HepG2 (cell line): ENCODE data around the gene RPS6KL1. TPM values are rescaled to one million over a fixed set of nuclear protein-coding genes. Genes with fewer than 3 reads are reported as not detected.

ENCODE experiments used
- ATAC-seq: fragments of 200-7000 bp; cut with Tn5 transposase; 3 replicates; pipeline ENCODE4 v1.9.1; 2020; ENCODE audit warnings: mild to moderate bottlenecking, moderate library complexity
- BruUV-seq: library from RNA; stranded (reverse); fragments of 400-500 nt; replicated peaks from 2 replicates; lab custom pipeline; 2021; lab: Mats Ljungman, UMichigan
- CTCF ChIA-PET: fragments of 300-600 bp; formaldehyde crosslinking; extraction: SDS; loops from one replicate; lab custom pipeline; 2021; ENCODE audit warnings: low total read pairs, inconsistent platforms, low intra/inter-chr PET ratio; lab: Yijun Ruan, JAX
- POLR2A ChIA-PET: fragments of 350-600 bp; sonication (Branson Sonifier 250); formaldehyde crosslinking; loops from one replicate; lab custom pipeline; 2020; ENCODE audit warnings: antibody characterized with exemption, inconsistent platforms; lab: Yijun Ruan, JAX
- DNase-seq: peaks from one replicate; pipeline ENCODE4 v3.0.0-alpha.2; 2015; ENCODE audit warnings: low spot score
- FAIRE-seq: peaks from 3 replicates; lab custom pipeline; 2011; peaks lifted over from hg19 to GRCh38; lab: Jason Lieb, UNC
- H2AFZ ChIP-seq: one replicate; pipeline ENCODE4 v1.6.1; 2011; ENCODE audit warnings: low read length, inconsistent platforms
- H3K27ac ChIP-seq: fragments of 300-600 bp; 3 replicates; pipeline ENCODE4 v1.8.0; 2011; ENCODE audit warnings: mixed run types, mild to moderate bottlenecking, mixed read lengths, low read length, inconsistent platforms; ENCODE audit not compliant: insufficient read depth; ENCODE audit errors: extremely low read length
- H3K27me3 ChIP-seq, 2 experiments: fragments of 200-600 bp in 1 of 2; 2 replicates in 1 of 2; 3 replicates in 1 of 2; pipeline versions ENCODE4 v1.6.0 to v1.8.0; 2011; ENCODE audit warnings: low read length in 2 of 2, mild to moderate bottlenecking in 2 of 2, moderate library complexity in 2 of 2, inconsistent platforms in 1 of 2; ENCODE audit not compliant: insufficient read depth in 2 of 2, control insufficient read depth in 1 of 2
- H3K36me3 ChIP-seq, 2 experiments: fragments of 200-600 bp in 1 of 2; replicated peaks in 1 of 2; 2 replicates in 1 of 2; 3 replicates in 1 of 2; pipeline versions ENCODE4 v1.5.1 to v1.8.0; 2011; ENCODE audit warnings: low read length in 2 of 2, inconsistent platforms in 1 of 2; ENCODE audit not compliant: insufficient read depth in 2 of 2, control insufficient read depth in 1 of 2
- H3K4me1 ChIP-seq: 2 replicates; pipeline ENCODE4 v1.5.1; 2012; ENCODE audit warnings: low read length, inconsistent platforms; ENCODE audit not compliant: insufficient read depth
- H3K4me2 ChIP-seq: 2 replicates; pipeline ENCODE4 v1.6.0; 2011; ENCODE audit warnings: low read depth, low read length, inconsistent platforms
- H3K4me3 ChIP-seq, 3 experiments: fragments of 200-600 bp in 1 of 3; sonication (generic), shearing (Covaris generic) in 1 of 3; replicated peaks in 1 of 3; 2 replicates each; pipeline ENCODE4 v1.5.1; 2011 to 2016; ENCODE audit warnings: low read length in 3 of 3, inconsistent platforms in 2 of 3, low read depth in 2 of 3, mild to moderate bottlenecking in 2 of 3, control low read depth in 1 of 3, mixed read lengths in 1 of 3; ENCODE audit not compliant: insufficient read depth in 1 of 3
- H3K79me2 ChIP-seq: one replicate; pipeline ENCODE4 v1.6.1; 2011; ENCODE audit warnings: low read length, inconsistent platforms; ENCODE audit not compliant: insufficient read depth
- H3K9ac ChIP-seq: 2 replicates; pipeline ENCODE4 v1.6.0; 2011; ENCODE audit warnings: mild to moderate bottlenecking, low read depth, low read length, inconsistent platforms; ENCODE audit not compliant: insufficient read depth
- H3K9me3 ChIP-seq: 2 replicates; pipeline ENCODE4 v1.5.1; 2012; ENCODE audit warnings: mild to moderate bottlenecking, low read length
- H4K20me1 ChIP-seq: 2 replicates; pipeline ENCODE4 v1.6.0; 2011; ENCODE audit warnings: inconsistent platforms, mild to moderate bottlenecking, low read length, moderate library complexity; ENCODE audit not compliant: insufficient read depth
- ARID2 ChIP-seq: sonication (generic); formaldehyde crosslinking; IDR thresholded peaks from 2 replicates; pipeline ENCODE4 v1.8.1; 2022; ENCODE audit warnings: mild to moderate bottlenecking, missing genetic modification reagents, borderline replicate concordance
- ATM ChIP-seq: fragments of 450-650 bp; IDR thresholded peaks from 2 replicates; pipeline ENCODE4 v1.7.1; 2017; ENCODE audit warnings: mild to moderate bottlenecking, borderline replicate concordance
- FOXC1 ChIP-seq: sonication (generic); formaldehyde crosslinking; IDR thresholded peaks from 2 replicates; pipeline ENCODE4 v1.8.0; 2022; ENCODE audit warnings: mild to moderate bottlenecking, missing genetic modification reagents, borderline replicate concordance
- JARID2 ChIP-seq: sonication (generic); formaldehyde crosslinking; IDR thresholded peaks from 2 replicates; pipeline ENCODE4 v1.8.1; 2023; ENCODE audit warnings: missing genetic modification reagents, inconsistent platforms; ENCODE audit not compliant: insufficient replicate concordance
- MEIS1 ChIP-seq: sonication (generic); formaldehyde crosslinking; IDR thresholded peaks from 2 replicates; pipeline ENCODE4 v1.9.0; 2021; ENCODE audit warnings: mild to moderate bottlenecking, missing genetic modification reagents, moderate library complexity, borderline replicate concordance
- NR2F2 ChIP-seq: IDR thresholded peaks from 2 replicates; pipeline ENCODE4 v1.6.1; 2012; ENCODE audit warnings: low read depth, inconsistent platforms, borderline replicate concordance
- RELA ChIP-seq: sonication (generic); formaldehyde crosslinking; IDR thresholded peaks from 2 replicates; pipeline ENCODE4 v1.4.0; 2020; ENCODE audit warnings: missing genetic modification reagents
- ZBTB4 ChIP-seq: sonication (generic); formaldehyde crosslinking; IDR thresholded peaks from 2 replicates; pipeline ENCODE4 v1.4.0; 2020; ENCODE audit warnings: missing genetic modification reagents, mild to moderate bottlenecking, borderline replicate concordance
- ZEB1 ChIP-seq: IDR thresholded peaks from 2 replicates; pipeline ENCODE4 v1.6.1; 2012; ENCODE audit warnings: mild to moderate bottlenecking, low read depth, inconsistent platforms; ENCODE audit not compliant: insufficient replicate concordance
- ZFP36L1 ChIP-seq: sonication (generic); formaldehyde crosslinking; IDR thresholded peaks from 2 replicates; pipeline ENCODE4 v1.8.0; 2022; ENCODE audit warnings: mild to moderate bottlenecking, missing genetic modification reagents, moderate library complexity
- ZMAT5 ChIP-seq: sonication (generic); formaldehyde crosslinking; IDR thresholded peaks from 2 replicates; pipeline ENCODE4 v1.5.0; 2020; ENCODE audit warnings: mild to moderate bottlenecking, low read depth, missing genetic modification reagents, borderline replicate concordance
- ZNF207 ChIP-seq: fragments of 450-650 bp; IDR thresholded peaks from 2 replicates; pipeline ENCODE4 v1.6.1; 2016; ENCODE audit warnings: antibody characterized with exemption, borderline replicate concordance
- ZNF468 ChIP-seq: sonication (generic); formaldehyde crosslinking; IDR thresholded peaks from 2 replicates; pipeline ENCODE4 v1.8.0; 2022; ENCODE audit warnings: mild to moderate bottlenecking, moderate library complexity, missing genetic modification reagents
- ZSCAN20 ChIP-seq: sonication (generic); formaldehyde crosslinking; IDR thresholded peaks from 2 replicates; pipeline ENCODE4 v1.4.0; 2020; ENCODE audit warnings: missing genetic modification reagents, mild to moderate bottlenecking, borderline replicate concordance
- WGBS: methylation state at CpG from one replicate; pipeline ENCODE4 v1.1.6; 2017; ENCODE audit warnings: low lambda C conversion rate; 5-methylcytosine and 5-hydroxymethylcytosine counted together
- in situ Hi-C: cut with HindIII; loops from 2 replicates; pipeline ENCODE4 v1.10.0; 2017; ENCODE audit warnings: low pct_unique_long_range_greater_than_20kb; ENCODE audit not compliant: extremely low pct_ligation_motif_present
- intact Hi-C: fragments of 100-400 bp; cut with micrococcal nuclease; formaldehyde crosslinking; loops from one replicate; pipeline ENCODE4 v1.10.0; 2022; ENCODE audit not compliant: unreplicated experiment
- polyA plus RNA-seq, 8 experiments: library from polyadenylated mRNA; depleted of rRNA in 3 of 8; stranded (reverse) in 7 of 8; unstranded in 1 of 8; fragments of >200 nt; fragmentation: Illumina TruSeq in 4 of 8; extraction: Trizol in 4 of 8; gene quantifications; 2 replicates each; pipeline versions ENCODE4 v1.2.1 to v1.2.3, GENCODE V29; 2011 to 2016; ENCODE audit warnings: low read depth in 4 of 8, missing spikeins in 1 of 8, mixed read lengths in 1 of 8; ENCODE audit not compliant: insufficient read depth in 1 of 8
- total RNA-seq, 5 experiments: library from RNA; depleted of rRNA; stranded (reverse); fragments of >200 nt; fragmentation: Illumina TruSeq; extraction: Trizol; gene quantifications; 2 replicates each; pipeline ENCODE4 v1.2.3, GENCODE V29; 2016; ENCODE audit warnings: low read depth in 1 of 5
- TF ChIP-seq, protein P1 (sequence below): IDR thresholded peaks from 2 replicates; pipeline ENCODE4 v1.6.1; 2018; ENCODE audit warnings: missing genetic modification reagents, mild to moderate bottlenecking, missing compliant biosample characterization
- TF ChIP-seq, protein P2 (sequence below): sonication (generic); formaldehyde crosslinking; conservative IDR thresholded peaks from 2 replicates; pipeline ENCODE4 v1.4.0; 2020; ENCODE audit warnings: missing genetic modification reagents

Gene RPS6KL1
- total and polyA plus RNA-seq, 2 of the 13 experiments (the other 11 are each of a cell fraction or from before 2014, with no cell fraction given), result 6.5 to 11.5 TPM

DNA sequence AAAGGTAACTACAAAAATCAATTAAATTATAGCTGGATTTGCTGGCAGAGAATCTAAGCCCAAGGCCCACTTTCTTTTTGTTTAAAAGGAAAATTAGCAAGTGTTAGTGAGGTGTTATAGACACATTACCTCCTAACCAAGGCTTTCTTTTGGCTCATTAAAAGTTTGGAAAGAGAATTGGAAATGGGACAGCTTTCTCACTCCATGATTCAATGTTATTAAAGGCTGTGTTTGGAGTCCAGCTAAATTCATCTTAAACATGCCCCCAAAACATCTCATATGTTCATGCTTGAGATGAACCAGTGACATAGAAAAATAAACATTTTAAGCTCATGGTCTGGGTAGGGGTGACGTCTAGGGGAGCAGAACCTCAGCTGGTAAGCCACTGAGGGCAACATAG lies 45.8 kb upstream of the RPS6KL1 start:
- no peak for FAIRE-seq
- CTCF ChIA-PET, result no interaction called here

More for the DNA sequence above, 45.8 kb upstream of the RPS6KL1 start:
- Histone ChIP-seq H3K79me2 (no peaks in the 10 kb centered on the region), H3K27me3 (peaks cover 0 to 21% of the 10 kb centered on the region in 2 experiments; a peak in 3 of 5 replicates), H3K36me3 (no peaks in the 10 kb centered on the region), H3K4me1 (peaks cover 19% of the 10 kb centered on the region), H3K9me3 (no peaks in the 10 kb centered on the region), H3K4me3 (no peak overlapping the region), H3K9ac (no peak overlapping the region), H3K4me2 (no peak overlapping the region), H4K20me1 (no peaks in the 10 kb centered on the region), H2AFZ (no peak overlapping the region), H3K27ac (no peak overlapping the region)
- BruUV-seq, result no TSS peak
- intact Hi-C loops, result no loop called here
- TF ChIP-seq ZSCAN20 (CRISPR knock-in tag), result no peak
- TF ChIP-seq MEIS1, result no peak
- TF ChIP-seq ATM, result no peak
- no peak for TF ChIP-seq ZNF468 (CRISPR knock-in tag)
- no peak for TF ChIP-seq ZMAT5 (CRISPR knock-in tag)
- no peak for TF ChIP-seq ZNF207
- TF ChIP-seq NR2F2, result no peak
- no peak for TF ChIP-seq ZFP36L1 (CRISPR knock-in tag)
- TF ChIP-seq FOXC1 (CRISPR knock-in tag), result no peak
- TF ChIP-seq, protein P1, sequence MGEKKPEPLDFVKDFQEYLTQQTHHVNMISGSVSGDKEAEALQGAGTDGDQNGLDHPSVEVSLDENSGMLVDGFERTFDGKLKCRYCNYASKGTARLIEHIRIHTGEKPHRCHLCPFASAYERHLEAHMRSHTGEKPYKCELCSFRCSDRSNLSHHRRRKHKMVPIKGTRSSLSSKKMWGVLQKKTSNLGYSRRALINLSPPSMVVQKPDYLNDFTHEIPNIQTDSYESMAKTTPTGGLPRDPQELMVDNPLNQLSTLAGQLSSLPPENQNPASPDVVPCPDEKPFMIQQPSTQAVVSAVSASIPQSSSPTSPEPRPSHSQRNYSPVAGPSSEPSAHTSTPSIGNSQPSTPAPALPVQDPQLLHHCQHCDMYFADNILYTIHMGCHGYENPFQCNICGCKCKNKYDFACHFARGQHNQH (CRISPR knock-in tag), result no peak
- no peak for TF ChIP-seq JARID2
- TF ChIP-seq ZEB1, result no peak
- TF ChIP-seq ZBTB4 (CRISPR knock-in tag), result no peak
- TF ChIP-seq RELA (CRISPR knock-in tag), result no peak
- TF ChIP-seq ARID2 (CRISPR knock-in tag), result no peak
- TF ChIP-seq, protein P2, sequence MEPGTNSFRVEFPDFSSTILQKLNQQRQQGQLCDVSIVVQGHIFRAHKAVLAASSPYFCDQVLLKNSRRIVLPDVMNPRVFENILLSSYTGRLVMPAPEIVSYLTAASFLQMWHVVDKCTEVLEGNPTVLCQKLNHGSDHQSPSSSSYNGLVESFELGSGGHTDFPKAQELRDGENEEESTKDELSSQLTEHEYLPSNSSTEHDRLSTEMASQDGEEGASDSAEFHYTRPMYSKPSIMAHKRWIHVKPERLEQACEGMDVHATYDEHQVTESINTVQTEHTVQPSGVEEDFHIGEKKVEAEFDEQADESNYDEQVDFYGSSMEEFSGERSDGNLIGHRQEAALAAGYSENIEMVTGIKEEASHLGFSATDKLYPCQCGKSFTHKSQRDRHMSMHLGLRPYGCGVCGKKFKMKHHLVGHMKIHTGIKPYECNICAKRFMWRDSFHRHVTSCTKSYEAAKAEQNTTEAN (CRISPR knock-in tag), result no peak
- POLR2A ChIA-PET, result interaction anchor here (1.4 kb wide), 1 partner anchor 11 kb away, joined by 3 read pairs; no protein-coding TSS in a partner anchor
- WGBS, result 4% methylated on average over 1 of the region's 1 CpG
- in situ Hi-C loops, result no loop called here
- ATAC-seq, result no peak
- DNase-seq, result no peak
